DND-41 (cell line): ENCODE data around the gene SLC49A4.

Experiments
- ATAC-seq: fragments of 200-7000 bp; cut with Tn5 transposase; 3 replicates; pipeline ENCODE4 v1.9.1; 2021; ENCODE audit warnings: low read depth; ENCODE audit not compliant: insufficient read depth
- DNase-seq: peaks from one replicate; pipeline ENCODE4 v3.0.0-alpha.2; 2020
- H2AFZ ChIP-seq: 2 replicates; pipeline ENCODE4 v1.6.0; 2012; ENCODE audit warnings: low read depth, low read length
- H3K27ac ChIP-seq: 2 replicates; pipeline ENCODE4 v1.5.1; 2012; ENCODE audit warnings: low read length, inconsistent platforms
- H3K27me3 ChIP-seq: fragments of 200-600 bp; sonication (generic); 2 replicates; pipeline ENCODE4 v1.6.0; 2012; ENCODE audit warnings: low read length, mild to moderate bottlenecking, inconsistent platforms; ENCODE audit not compliant: insufficient read depth, poor library complexity
- H3K36me3 ChIP-seq: 2 replicates; pipeline ENCODE4 v1.5.1; 2012; ENCODE audit warnings: low read length, inconsistent platforms; ENCODE audit not compliant: insufficient read depth
- H3K4me1 ChIP-seq: 2 replicates; pipeline ENCODE4 v1.5.1; 2012; ENCODE audit warnings: mild to moderate bottlenecking, low read length; ENCODE audit not compliant: insufficient read depth
- H3K4me2 ChIP-seq: 2 replicates; pipeline ENCODE4 v1.6.0; 2012; ENCODE audit warnings: mild to moderate bottlenecking, moderate library complexity, low read length, inconsistent platforms; ENCODE audit not compliant: insufficient read depth
- H3K4me3 ChIP-seq, 2 experiments: fragments of 200-600 bp in 1 of 2; shearing (Covaris generic) in 1 of 2; 2 replicates each; pipeline ENCODE4 v1.5.1; 2012 to 2016; ENCODE audit warnings: inconsistent platforms in 2 of 2, low read length in 2 of 2, mild to moderate bottlenecking in 2 of 2, low read depth in 1 of 2, moderate library complexity in 1 of 2
- H3K79me2 ChIP-seq: 2 replicates; pipeline ENCODE4 v1.6.0; 2012; ENCODE audit warnings: low read length, inconsistent platforms; ENCODE audit not compliant: insufficient read depth
- H3K9ac ChIP-seq: 2 replicates; pipeline ENCODE4 v1.6.0; 2012; ENCODE audit warnings: low read depth, mild to moderate bottlenecking, inconsistent platforms, low read length, moderate library complexity
- H3K9me3 ChIP-seq: 2 replicates; pipeline ENCODE4 v1.5.1; 2012; ENCODE audit warnings: low read length, moderate library complexity, mild to moderate bottlenecking, inconsistent platforms; ENCODE audit not compliant: insufficient read depth, severe bottlenecking
- H4K20me1 ChIP-seq: 2 replicates; pipeline ENCODE4 v1.6.0; 2012; ENCODE audit warnings: low read length; ENCODE audit not compliant: insufficient read depth
- EZH2 ChIP-seq: IDR thresholded peaks from 3 replicates; pipeline ENCODE4 v1.6.1; 2012; ENCODE audit warnings: borderline replicate concordance, low read depth, mild to moderate bottlenecking, moderate library complexity, low read length, inconsistent platforms; ENCODE audit not compliant: severe bottlenecking
- TF ChIP-seq, protein P1 (sequence below): IDR thresholded peaks from 2 replicates; pipeline ENCODE4 v1.5.1; 2012; ENCODE audit warnings: borderline replicate concordance, low read length, moderate library complexity, mild to moderate bottlenecking; ENCODE audit not compliant: poor library complexity, severe bottlenecking; ENCODE audit errors: extremely low read depth

The SLC49A4 gene

DNA sequence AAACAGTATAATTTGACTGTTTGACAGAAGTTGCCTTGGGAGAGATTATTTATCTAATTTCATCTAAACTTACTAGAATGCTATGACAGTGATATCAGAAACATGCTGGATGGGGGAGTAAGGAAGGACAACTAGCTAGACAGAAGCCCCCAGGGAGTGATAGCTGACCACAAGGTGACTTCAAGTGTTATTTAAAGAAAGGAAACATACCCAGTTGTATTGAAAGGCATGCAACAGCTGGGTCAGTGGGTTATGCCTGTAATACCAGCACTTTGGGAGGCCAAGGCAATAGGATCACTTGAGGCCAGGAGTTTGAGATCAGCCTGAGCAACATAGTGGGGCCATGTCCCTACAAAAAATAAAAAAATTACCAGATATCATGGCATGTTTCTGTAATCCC lies 69.6 kb downstream of the SLC49A4 start:
- no peak overlapping the region for H3K4me2 ChIP-seq
- ATAC-seq (no peak), DNase-seq (no peak)
- no peak overlapping the region for H3K9ac ChIP-seq
- no peak overlapping the region for H2AFZ ChIP-seq
- no peak for TF ChIP-seq EZH2
- TF ChIP-seq, protein P1, sequence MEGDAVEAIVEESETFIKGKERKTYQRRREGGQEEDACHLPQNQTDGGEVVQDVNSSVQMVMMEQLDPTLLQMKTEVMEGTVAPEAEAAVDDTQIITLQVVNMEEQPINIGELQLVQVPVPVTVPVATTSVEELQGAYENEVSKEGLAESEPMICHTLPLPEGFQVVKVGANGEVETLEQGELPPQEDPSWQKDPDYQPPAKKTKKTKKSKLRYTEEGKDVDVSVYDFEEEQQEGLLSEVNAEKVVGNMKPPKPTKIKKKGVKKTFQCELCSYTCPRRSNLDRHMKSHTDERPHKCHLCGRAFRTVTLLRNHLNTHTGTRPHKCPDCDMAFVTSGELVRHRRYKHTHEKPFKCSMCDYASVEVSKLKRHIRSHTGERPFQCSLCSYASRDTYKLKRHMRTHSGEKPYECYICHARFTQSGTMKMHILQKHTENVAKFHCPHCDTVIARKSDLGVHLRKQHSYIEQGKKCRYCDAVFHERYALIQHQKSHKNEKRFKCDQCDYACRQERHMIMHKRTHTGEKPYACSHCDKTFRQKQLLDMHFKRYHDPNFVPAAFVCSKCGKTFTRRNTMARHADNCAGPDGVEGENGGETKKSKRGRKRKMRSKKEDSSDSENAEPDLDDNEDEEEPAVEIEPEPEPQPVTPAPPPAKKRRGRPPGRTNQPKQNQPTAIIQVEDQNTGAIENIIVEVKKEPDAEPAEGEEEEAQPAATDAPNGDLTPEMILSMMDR: no peak
- no peaks in the 10 kb centered on the region for H3K36me3 ChIP-seq
- no peak overlapping the region for H3K4me3 ChIP-seq
- no peaks in the 10 kb centered on the region for H4K20me1 ChIP-seq
- no peaks in the 10 kb centered on the region for H3K79me2 ChIP-seq
- no peaks in the 10 kb centered on the region for H3K9me3 ChIP-seq
- H3K27me3 ChIP-seq: no peaks in the 10 kb centered on the region
- no peaks in the 10 kb centered on the region for H3K4me1 ChIP-seq
- no peak overlapping the region for H3K27ac ChIP-seq

DNA sequence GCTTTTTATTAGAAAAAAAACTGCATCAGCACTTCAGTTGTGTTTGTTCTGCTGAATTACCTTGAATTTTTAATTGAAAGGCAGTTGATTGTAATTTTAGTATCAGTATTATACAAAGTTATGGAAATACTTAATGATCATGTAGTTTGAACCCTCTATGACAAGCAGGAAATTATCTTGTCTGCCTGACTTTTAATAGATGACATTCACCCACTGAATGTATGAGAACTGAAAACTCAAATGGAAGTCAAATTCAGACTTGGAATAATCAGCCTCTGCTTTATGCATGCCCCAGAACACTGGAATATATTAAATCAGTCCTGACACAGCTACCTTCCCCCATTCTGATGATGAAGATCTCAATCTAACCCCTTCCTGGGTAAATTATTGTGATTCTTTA lies 73.5 kb downstream of the SLC49A4 start:
- TF ChIP-seq, protein P1: no peak
- TF ChIP-seq EZH2: no peak
- Histone ChIP-seq H3K36me3 (no peaks in the 10 kb centered on the region), H2AFZ (no peak overlapping the region), H3K4me3 (no peak overlapping the region), H3K27ac (no peak overlapping the region), H3K4me2 (no peak overlapping the region), H3K9me3 (no peaks in the 10 kb centered on the region), H3K9ac (no peak overlapping the region), H3K79me2 (no peaks in the 10 kb centered on the region), H4K20me1 (no peaks in the 10 kb centered on the region), H3K27me3 (no peaks in the 10 kb centered on the region), H3K4me1 (no peaks in the 10 kb centered on the region)
- ATAC-seq: no peak
- no peak for DNase-seq

DNA sequence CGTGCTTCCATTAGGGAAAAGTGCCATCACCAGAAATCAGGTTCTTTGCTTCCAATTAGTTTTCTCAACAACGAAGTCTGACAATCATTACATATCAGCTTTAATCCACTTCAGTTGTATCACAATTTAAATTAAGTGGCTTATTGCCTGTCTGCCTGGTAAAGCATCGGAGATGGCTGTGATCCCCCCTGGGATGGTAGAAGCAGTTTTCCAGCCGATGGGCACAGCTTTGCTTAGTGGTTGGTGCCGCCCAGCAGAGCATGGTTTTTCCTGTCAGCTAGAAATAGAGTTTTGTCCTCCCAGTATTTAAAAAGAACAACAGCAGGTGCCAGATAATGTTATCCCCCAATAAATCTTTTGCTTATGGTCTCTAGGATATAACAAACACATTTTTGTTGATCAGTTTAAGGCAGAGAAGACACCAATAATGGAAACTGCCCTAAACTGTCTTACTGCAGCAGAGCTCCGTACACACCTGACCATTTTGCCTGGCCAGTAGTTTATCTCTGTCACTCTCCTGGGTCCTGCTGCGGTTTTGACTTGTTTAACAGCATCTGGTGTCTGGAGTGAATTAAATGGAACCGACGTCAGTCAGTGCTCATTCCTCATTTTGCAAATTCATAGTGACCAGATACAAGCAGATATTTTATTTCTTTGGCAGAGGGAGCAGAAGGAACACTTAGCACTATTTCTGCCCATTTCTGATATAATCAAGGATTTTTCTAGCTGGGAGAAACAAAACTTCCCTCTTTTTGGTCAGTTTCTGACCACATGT lies 79.1 kb downstream of the SLC49A4 start:
- H2AFZ ChIP-seq: no peak overlapping the region
- H3K9me3 ChIP-seq: no peaks in the 10 kb centered on the region
- no peak for TF ChIP-seq EZH2
- TF ChIP-seq, protein P1: no peak
- DNase-seq: no peak
- ATAC-seq: no peak
- no peaks in the 10 kb centered on the region for H3K4me1 ChIP-seq
- H3K36me3 ChIP-seq: peaks cover 3% of the 10 kb centered on the region; the same call in 1 of the 2 replicates
- no peak overlapping the region for H3K9ac ChIP-seq
- no peak overlapping the region for H3K4me2 ChIP-seq
- H3K79me2 ChIP-seq: no peaks in the 10 kb centered on the region
- H3K27me3 ChIP-seq: no peaks in the 10 kb centered on the region
- no peak overlapping the region for H3K27ac ChIP-seq
- H3K4me3 ChIP-seq: no peak overlapping the region
- no peaks in the 10 kb centered on the region for H4K20me1 ChIP-seq
